Measurements from ENCODE around the gene WFIKKN1.

Gene WFIKKN1

GRCh38 chr16:676565-676902 is 45.7 kb downstream of the WFIKKN1 start:
- Histone ChIP-seq H3K27ac (no peak overlapping the region), H3K9me3 (no peaks in the 10 kb centered on the region), H3K4me3 (no peak overlapping the region), H3K4me1 (peaks cover 27% of the 10 kb centered on the region), H3K27me3 (peaks cover 16% of the 10 kb centered on the region), H3K9ac (no peak overlapping the region), H3K4me2 (no peak overlapping the region), H3K36me3 (peaks cover 35% of the 10 kb centered on the region), H4K20me1 (peaks cover 59% of the 10 kb centered on the region)
- TF ChIP-seq Cebpa-rat (IDR thresholded peaks at IDR 0.05): no peak

GRCh38 chr16:676913-677312 is 46.1 kb downstream of the WFIKKN1 start:
- no peak overlapping the region for H3K27ac ChIP-seq
- H3K27me3 ChIP-seq: peaks cover 16% of the 10 kb centered on the region
- H4K20me1 ChIP-seq: peaks cover 62% of the 10 kb centered on the region
- H3K9me3 ChIP-seq: no peaks in the 10 kb centered on the region
- H3K4me2 ChIP-seq: no peak overlapping the region
- no peak for TF ChIP-seq Cebpa-rat (IDR thresholded peaks at IDR 0.05)
- H3K4me1 ChIP-seq: peaks cover 31% of the 10 kb centered on the region
- no peak overlapping the region for H3K4me3 ChIP-seq
- no peak overlapping the region for H3K9ac ChIP-seq
- peaks cover 35% of the 10 kb centered on the region for H3K36me3 ChIP-seq

GRCh38 chr16:677316-678190 is 46.8 kb downstream of the WFIKKN1 start:
- Histone ChIP-seq H3K4me1 (peaks cover 37% of the 10 kb centered on the region), H3K4me2 (no peak overlapping the region), H3K9me3 (no peaks in the 10 kb centered on the region), H3K36me3 (peaks cover 35% of the 10 kb centered on the region), H3K4me3 (no peak overlapping the region), H3K27ac (no peak overlapping the region), H3K9ac (no peak overlapping the region), H4K20me1 (peaks cover 62% of the 10 kb centered on the region), H3K27me3 (peaks cover 16% of the 10 kb centered on the region)
- TF ChIP-seq Cebpa-rat (IDR thresholded peaks at IDR 0.05): no peak

GRCh38 chr16:678209-678857 is 47.5 kb downstream of the WFIKKN1 start:
- Histone ChIP-seq H3K4me3 (no peak overlapping the region), H3K4me1 (peaks cover 45% of the 10 kb centered on the region), H3K27ac (no peak overlapping the region), H3K27me3 (peaks cover 16% of the 10 kb centered on the region), H3K36me3 (peaks cover 35% of the 10 kb centered on the region), H3K9ac (no peak overlapping the region), H4K20me1 (peaks cover 62% of the 10 kb centered on the region), H3K9me3 (no peaks in the 10 kb centered on the region), H3K4me2 (peak overlapping the region; percentile 94)
- TF ChIP-seq Cebpa-rat (IDR thresholded peaks at IDR 0.05): no peak

- Histone ChIP-seq H3K9me3 (no peaks in the 10 kb centered on the region), H3K36me3 (peaks cover 29% of the 10 kb centered on the region), H3K4me2 (peak overlapping the region; percentile 94), H3K4me1 (peaks cover 50% of the 10 kb centered on the region), H3K4me3 (peak overlapping the region; percentile 64), H4K20me1 (peaks cover 60% of the 10 kb centered on the region), H3K9ac (no peak overlapping the region), H3K27me3 (peaks cover 16% of the 10 kb centered on the region), H3K27ac (0 out of 2 replicates have a peak overlapping the region, but pooled peaks have one; percentile 44)
- TF ChIP-seq Cebpa-rat (IDR thresholded peaks at IDR 0.05): no peak
Measured at GRCh38 chr16:678858-679813, 48.4 kb downstream of the WFIKKN1 start.

GRCh38 chr16:679814-680624 is 49.2 kb downstream of the WFIKKN1 start, which contains the start of gene STUB1:
Gene STUB1, plus strand, starts transcription at chr16:680410. Its CDS starts 116 bp downstream, at chr16:680526.
- Histone ChIP-seq H3K36me3 (peaks cover 25% of the 10 kb centered on the region), H3K9me3 (no peaks in the 10 kb centered on the region), H3K4me3 (peak within 1 kb of the TSS; percentile 96), H4K20me1 (peaks cover 51% of the 10 kb centered on the region), H3K4me1 (peaks cover 48% of the 10 kb centered on the region), H3K27ac (peak within 1 kb of the TSS; percentile 90), H3K27me3 (peaks cover 8% of the 10 kb centered on the region), H3K9ac (peak within 1 kb of the TSS; percentile 95), H3K4me2 (peak within 1 kb of the TSS; percentile 94)
- TF ChIP-seq Cebpa-rat (IDR thresholded peaks at IDR 0.05): no peak

- Histone ChIP-seq H3K27ac (peak overlapping the region; percentile 90), H3K4me3 (peak overlapping the region; percentile 96), H3K4me1 (peaks cover 48% of the 10 kb centered on the region), H3K9me3 (no peaks in the 10 kb centered on the region), H3K27me3 (peaks cover 2% of the 10 kb centered on the region), H3K36me3 (peaks cover 31% of the 10 kb centered on the region), H4K20me1 (peaks cover 45% of the 10 kb centered on the region), H3K9ac (peak overlapping the region; percentile 95), H3K4me2 (peak overlapping the region; percentile 87)
- no peak for TF ChIP-seq Cebpa-rat (IDR thresholded peaks at IDR 0.05)
Measured at GRCh38 chr16:680625-680945, 49.8 kb downstream of the WFIKKN1 start.

- peak overlapping the region; percentile 95 for H3K9ac ChIP-seq
- peaks cover 42% of the 10 kb centered on the region for H4K20me1 ChIP-seq
- H3K9me3 ChIP-seq: no peaks in the 10 kb centered on the region
- H3K27me3 ChIP-seq: no peaks in the 10 kb centered on the region
- peaks cover 48% of the 10 kb centered on the region for H3K4me1 ChIP-seq
- peak overlapping the region; percentile 96 for H3K4me3 ChIP-seq
- H3K36me3 ChIP-seq: peaks cover 31% of the 10 kb centered on the region
- H3K4me2 ChIP-seq: peak overlapping the region; percentile 87
- peak overlapping the region; percentile 90 for H3K27ac ChIP-seq
- TF ChIP-seq Cebpa-rat (IDR thresholded peaks at IDR 0.05): no peak
Measured at GRCh38 chr16:680967-681745, 50.4 kb downstream of the WFIKKN1 start.
